DND-41 (cell line): Measurements from ENCODE around the gene RICTOR.
A peak's percentile ranks its signal among the peaks of the same experiment; 100 is the strongest.

Source experiments
- ATAC-seq: fragments of 200-7000 bp; cut with Tn5 transposase; 3 replicates; pipeline ENCODE4 v1.9.1; 2021; ENCODE audit warnings: low read depth; ENCODE audit not compliant: insufficient read depth
- DNase-seq: peaks from one replicate; pipeline ENCODE4 v3.0.0-alpha.2; 2020
- H2AFZ ChIP-seq: 2 replicates; pipeline ENCODE4 v1.6.0; 2012; ENCODE audit warnings: low read depth, low read length
- H3K27ac ChIP-seq: 2 replicates; pipeline ENCODE4 v1.5.1; 2012; ENCODE audit warnings: low read length, inconsistent platforms
- H3K27me3 ChIP-seq: fragments of 200-600 bp; sonication (generic); 2 replicates; pipeline ENCODE4 v1.6.0; 2012; ENCODE audit warnings: low read length, mild to moderate bottlenecking, inconsistent platforms; ENCODE audit not compliant: insufficient read depth, poor library complexity
- H3K36me3 ChIP-seq: 2 replicates; pipeline ENCODE4 v1.5.1; 2012; ENCODE audit warnings: low read length, inconsistent platforms; ENCODE audit not compliant: insufficient read depth
- H3K4me1 ChIP-seq: 2 replicates; pipeline ENCODE4 v1.5.1; 2012; ENCODE audit warnings: mild to moderate bottlenecking, low read length; ENCODE audit not compliant: insufficient read depth
- H3K4me2 ChIP-seq: 2 replicates; pipeline ENCODE4 v1.6.0; 2012; ENCODE audit warnings: mild to moderate bottlenecking, moderate library complexity, low read length, inconsistent platforms; ENCODE audit not compliant: insufficient read depth
- H3K4me3 ChIP-seq, 2 experiments: fragments of 200-600 bp in 1 of 2; shearing (Covaris generic) in 1 of 2; 2 replicates each; pipeline ENCODE4 v1.5.1; 2012 to 2016; ENCODE audit warnings: inconsistent platforms in 2 of 2, low read length in 2 of 2, mild to moderate bottlenecking in 2 of 2, low read depth in 1 of 2, moderate library complexity in 1 of 2
- H3K79me2 ChIP-seq: 2 replicates; pipeline ENCODE4 v1.6.0; 2012; ENCODE audit warnings: low read length, inconsistent platforms; ENCODE audit not compliant: insufficient read depth
- H3K9ac ChIP-seq: 2 replicates; pipeline ENCODE4 v1.6.0; 2012; ENCODE audit warnings: low read depth, mild to moderate bottlenecking, inconsistent platforms, low read length, moderate library complexity
- H3K9me3 ChIP-seq: 2 replicates; pipeline ENCODE4 v1.5.1; 2012; ENCODE audit warnings: low read length, moderate library complexity, mild to moderate bottlenecking, inconsistent platforms; ENCODE audit not compliant: insufficient read depth, severe bottlenecking
- H4K20me1 ChIP-seq: 2 replicates; pipeline ENCODE4 v1.6.0; 2012; ENCODE audit warnings: low read length; ENCODE audit not compliant: insufficient read depth
- EZH2 ChIP-seq: IDR thresholded peaks from 3 replicates; pipeline ENCODE4 v1.6.1; 2012; ENCODE audit warnings: borderline replicate concordance, low read depth, mild to moderate bottlenecking, moderate library complexity, low read length, inconsistent platforms; ENCODE audit not compliant: severe bottlenecking
- TF ChIP-seq, protein P1 (sequence below): IDR thresholded peaks from 2 replicates; pipeline ENCODE4 v1.5.1; 2012; ENCODE audit warnings: borderline replicate concordance, low read length, moderate library complexity, mild to moderate bottlenecking; ENCODE audit not compliant: poor library complexity, severe bottlenecking; ENCODE audit errors: extremely low read depth

The RICTOR gene

DNA sequence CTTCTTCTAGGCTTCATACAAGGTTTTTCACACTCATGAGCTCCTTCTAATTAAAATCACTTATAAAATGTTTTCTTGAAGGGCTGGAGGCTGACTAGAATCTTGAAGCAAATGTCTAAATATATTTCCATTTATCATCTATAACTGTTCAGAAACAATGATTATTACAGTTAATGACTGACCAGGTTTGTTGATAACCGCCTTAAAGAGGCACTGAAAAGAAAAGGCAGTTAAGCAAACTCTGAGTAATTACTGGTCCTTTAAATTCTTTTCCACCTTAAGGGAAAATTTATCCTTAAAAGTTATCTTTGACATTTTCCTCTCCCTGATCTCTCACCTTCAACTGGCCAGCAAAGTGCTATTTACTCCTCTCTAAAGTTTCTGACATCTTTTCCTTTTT lies 43.2 kb downstream of the RICTOR start:
- H3K4me1 ChIP-seq, result no peaks in the 10 kb centered on the region
- no peak overlapping the region for H3K4me3 ChIP-seq
- no peak for TF ChIP-seq EZH2
- TF ChIP-seq, protein P1, sequence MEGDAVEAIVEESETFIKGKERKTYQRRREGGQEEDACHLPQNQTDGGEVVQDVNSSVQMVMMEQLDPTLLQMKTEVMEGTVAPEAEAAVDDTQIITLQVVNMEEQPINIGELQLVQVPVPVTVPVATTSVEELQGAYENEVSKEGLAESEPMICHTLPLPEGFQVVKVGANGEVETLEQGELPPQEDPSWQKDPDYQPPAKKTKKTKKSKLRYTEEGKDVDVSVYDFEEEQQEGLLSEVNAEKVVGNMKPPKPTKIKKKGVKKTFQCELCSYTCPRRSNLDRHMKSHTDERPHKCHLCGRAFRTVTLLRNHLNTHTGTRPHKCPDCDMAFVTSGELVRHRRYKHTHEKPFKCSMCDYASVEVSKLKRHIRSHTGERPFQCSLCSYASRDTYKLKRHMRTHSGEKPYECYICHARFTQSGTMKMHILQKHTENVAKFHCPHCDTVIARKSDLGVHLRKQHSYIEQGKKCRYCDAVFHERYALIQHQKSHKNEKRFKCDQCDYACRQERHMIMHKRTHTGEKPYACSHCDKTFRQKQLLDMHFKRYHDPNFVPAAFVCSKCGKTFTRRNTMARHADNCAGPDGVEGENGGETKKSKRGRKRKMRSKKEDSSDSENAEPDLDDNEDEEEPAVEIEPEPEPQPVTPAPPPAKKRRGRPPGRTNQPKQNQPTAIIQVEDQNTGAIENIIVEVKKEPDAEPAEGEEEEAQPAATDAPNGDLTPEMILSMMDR, result no peak
- H4K20me1 ChIP-seq, result peaks cover 8% of the 10 kb centered on the region
- ATAC-seq (no peak), DNase-seq (no peak)
- no peaks in the 10 kb centered on the region for H3K27me3 ChIP-seq
- no peak overlapping the region for H3K4me2 ChIP-seq
- H3K36me3 ChIP-seq, result peaks cover 26% of the 10 kb centered on the region
- H3K79me2 ChIP-seq, result peaks cover 93% of the 10 kb centered on the region
- no peak overlapping the region for H2AFZ ChIP-seq
- H3K9ac ChIP-seq, result no peak overlapping the region
- H3K27ac ChIP-seq, result no peak overlapping the region
- peaks cover 10% of the 10 kb centered on the region for H3K9me3 ChIP-seq

DNA sequence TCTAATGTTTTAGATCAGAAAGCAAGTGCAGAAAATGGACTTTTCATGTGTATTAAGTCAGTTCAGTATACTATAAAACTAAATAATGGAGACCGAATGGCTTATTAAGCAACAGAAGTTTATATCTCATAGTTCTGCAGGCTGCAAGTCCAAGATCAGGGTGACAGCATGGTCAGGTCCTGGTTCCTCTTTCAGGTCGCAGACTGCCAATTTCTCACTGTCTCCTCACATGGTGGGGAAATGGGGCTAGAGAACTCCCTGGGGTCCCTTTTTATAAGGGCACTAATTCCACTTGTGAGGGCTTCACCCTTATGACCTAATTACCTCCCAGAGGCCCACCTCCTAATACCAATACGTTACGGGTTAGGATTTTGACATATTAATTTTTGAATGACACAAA lies 48.7 kb downstream of the RICTOR start:
- H3K4me2 ChIP-seq, result no peak overlapping the region
- no peak overlapping the region for H2AFZ ChIP-seq
- no peak for TF ChIP-seq EZH2
- TF ChIP-seq, protein P1, result no peak
- H3K4me3 ChIP-seq, result no peak overlapping the region
- H3K9me3 ChIP-seq, result peaks cover 10% of the 10 kb centered on the region
- H3K36me3 ChIP-seq, result peaks cover 44% of the 10 kb centered on the region
- H3K9ac ChIP-seq, result no peak overlapping the region
- no peak for DNase-seq
- peaks cover 98% of the 10 kb centered on the region for H3K79me2 ChIP-seq
- H3K27me3 ChIP-seq, result no peaks in the 10 kb centered on the region
- no peak for ATAC-seq
- H3K4me1 ChIP-seq, result no peaks in the 10 kb centered on the region
- H4K20me1 ChIP-seq, result peaks cover 29% of the 10 kb centered on the region
- H3K27ac ChIP-seq, result no peak overlapping the region

DNA sequence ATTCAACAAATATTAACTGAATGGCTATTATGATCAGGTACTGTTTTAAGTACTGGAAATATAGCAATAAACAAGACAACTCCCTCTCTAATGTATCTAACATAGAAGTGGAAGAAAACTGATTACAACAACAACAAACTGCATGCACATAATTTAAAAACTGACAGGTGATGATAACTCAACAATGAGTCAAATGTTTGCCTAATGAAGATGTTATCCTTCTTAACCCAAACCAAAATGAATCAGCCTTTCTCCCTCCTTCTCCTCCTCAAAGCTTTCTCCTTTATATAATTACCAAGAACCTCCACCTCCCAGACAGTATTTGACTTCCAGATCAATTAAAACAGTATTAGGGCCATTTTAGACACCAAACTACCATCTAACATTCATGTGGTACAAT lies 49.3 kb downstream of the RICTOR start:
- H3K27ac ChIP-seq, result no peak overlapping the region
- TF ChIP-seq, protein P1, result no peak
- TF ChIP-seq EZH2, result no peak
- peaks cover 8% of the 10 kb centered on the region for H3K9me3 ChIP-seq
- H3K4me3 ChIP-seq, result no peak overlapping the region
- no peak overlapping the region for H2AFZ ChIP-seq
- DNase-seq (no peak), ATAC-seq (no peak)
- peaks cover 97% of the 10 kb centered on the region for H3K79me2 ChIP-seq
- H3K4me2 ChIP-seq, result no peak overlapping the region
- no peaks in the 10 kb centered on the region for H3K27me3 ChIP-seq
- peaks cover 45% of the 10 kb centered on the region for H3K36me3 ChIP-seq
- H3K9ac ChIP-seq, result no peak overlapping the region
- peaks cover 29% of the 10 kb centered on the region for H4K20me1 ChIP-seq
- H3K4me1 ChIP-seq, result no peaks in the 10 kb centered on the region

DNA sequence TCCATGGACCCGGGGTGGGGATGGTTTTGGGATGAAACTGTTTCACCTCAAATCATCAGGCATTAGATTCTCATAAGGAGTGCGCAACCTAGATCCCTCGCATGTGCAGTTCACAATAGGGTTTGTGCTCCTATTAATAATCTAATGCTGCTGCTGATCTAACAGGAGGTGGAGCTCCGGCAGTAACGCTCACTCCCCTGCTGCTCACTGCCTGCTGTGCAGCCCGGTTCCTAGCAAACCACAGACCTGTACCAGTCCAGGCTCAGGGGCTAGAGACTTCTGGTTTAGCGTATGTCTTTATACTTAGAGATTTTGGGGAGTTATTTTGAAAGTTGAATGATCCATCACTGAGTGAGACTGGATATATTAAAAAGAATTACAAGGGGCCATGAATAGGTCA lies 50.2 kb downstream of the RICTOR start:
- no peak overlapping the region for H3K4me3 ChIP-seq
- H3K36me3 ChIP-seq, result peaks cover 45% of the 10 kb centered on the region
- peak; percentile 43 for DNase-seq
- H3K27ac ChIP-seq, result no peak overlapping the region
- H3K27me3 ChIP-seq, result no peaks in the 10 kb centered on the region
- no peak overlapping the region for H2AFZ ChIP-seq
- H3K4me1 ChIP-seq, result no peaks in the 10 kb centered on the region
- peak; percentile 86 for ATAC-seq
- no peak for TF ChIP-seq EZH2
- TF ChIP-seq, protein P1, result no peak
- H3K9ac ChIP-seq, result no peak overlapping the region
- peaks cover 94% of the 10 kb centered on the region for H3K79me2 ChIP-seq
- H3K4me2 ChIP-seq, result no peak overlapping the region
- H4K20me1 ChIP-seq, result peaks cover 29% of the 10 kb centered on the region
- peaks cover 4% of the 10 kb centered on the region for H3K9me3 ChIP-seq
